Glutamatergic neuron (in vitro differentiated cells): ENCODE results near the gene MACROH2A2. TPM values are rescaled to one million over a fixed set of nuclear protein-coding genes. Genes with fewer than 3 reads are reported as not detected.

Experiments used
- DNase-seq: peaks from one replicate; pipeline ENCODE4 v3.0.0; 2022
- H3K27ac Mint-ChIP-seq: one replicate; pipeline ENCODE4 v1.8.0; 2020; ENCODE audit warnings: mild to moderate bottlenecking, mixed read lengths, inconsistent platforms; ENCODE audit not compliant: unreplicated experiment
- H3K27me3 Mint-ChIP-seq: one replicate; pipeline ENCODE4 v1.8.0; 2020; ENCODE audit warnings: mild to moderate bottlenecking, moderate library complexity, mixed read lengths, inconsistent platforms; ENCODE audit not compliant: unreplicated experiment
- H3K36me3 Mint-ChIP-seq: one replicate; pipeline ENCODE4 v1.8.0; 2020; ENCODE audit warnings: mild to moderate bottlenecking, mixed read lengths, inconsistent platforms; ENCODE audit not compliant: unreplicated experiment
- H3K4me1 Mint-ChIP-seq: one replicate; pipeline ENCODE4 v1.8.0; 2020; ENCODE audit warnings: mild to moderate bottlenecking, low read depth, mixed read lengths, inconsistent platforms; ENCODE audit not compliant: unreplicated experiment
- H3K4me3 Mint-ChIP-seq: one replicate; pipeline ENCODE4 v1.8.0; 2020; ENCODE audit warnings: mild to moderate bottlenecking, mixed read lengths, inconsistent platforms; ENCODE audit not compliant: unreplicated experiment
- H3K9me3 Mint-ChIP-seq: one replicate; pipeline ENCODE4 v1.8.0; 2020; ENCODE audit warnings: mild to moderate bottlenecking, moderate library complexity, mixed read lengths, inconsistent platforms; ENCODE audit not compliant: unreplicated experiment
- CTCF ChIP-seq: fragments of 200-600 bp; sonication (generic); IDR thresholded peaks from one replicate; pipeline ENCODE4 v1.5.0; 2021; ENCODE audit not compliant: partially characterized antibody, unreplicated experiment
- total RNA-seq: library from RNA; stranded (reverse); fragmentation: NEBNext Ultra II Directional; extraction: Animal tissue kit (Norgen Biotek cat#: 25700); gene quantifications from one replicate; pipeline ENCODE4 v1.2.1, GENCODE V29; 2021; ENCODE audit not compliant: unreplicated experiment

MACROH2A2 gene
- total RNA-seq, 1 donor from 2014 or later, result 58.3 TPM

- H3K9me3 Mint-ChIP-seq, result peaks cover 5% of the 10 kb centered on the region
- no peak overlapping the region for H3K4me3 Mint-ChIP-seq
- peaks cover 2% of the 10 kb centered on the region for H3K4me1 Mint-ChIP-seq
- no peak for DNase-seq
- peaks cover 5% of the 10 kb centered on the region for H3K36me3 Mint-ChIP-seq
- TF ChIP-seq CTCF, result no peak
- H3K27me3 Mint-ChIP-seq, result peaks cover 4% of the 10 kb centered on the region
- H3K27ac Mint-ChIP-seq, result no peak overlapping the region
These were observed 89.9 kb downstream of the MACROH2A2 start for GRCh38 chr10:70142555-70142954.

GRCh38 chr10:70144372-70145110, 91.9 kb downstream of the MACROH2A2 start:
- Mint-ChIP-seq H3K27me3 (peaks cover 2% of the 10 kb centered on the region), H3K9me3 (peaks cover 4% of the 10 kb centered on the region), H3K36me3 (no peaks in the 10 kb centered on the region), H3K27ac (no peak overlapping the region), H3K4me3 (peak overlapping the region; percentile 74), H3K4me1 (no peaks in the 10 kb centered on the region)
- no peak for DNase-seq
- TF ChIP-seq CTCF, result no peak

- H3K9me3 Mint-ChIP-seq, result peaks cover 4% of the 10 kb centered on the region
- H3K4me3 Mint-ChIP-seq, result peak overlapping the region; percentile 74
- peaks cover 2% of the 10 kb centered on the region for H3K27me3 Mint-ChIP-seq
- no peak for TF ChIP-seq CTCF
- H3K27ac Mint-ChIP-seq, result no peak overlapping the region
- no peaks in the 10 kb centered on the region for H3K36me3 Mint-ChIP-seq
- no peak for DNase-seq
- no peaks in the 10 kb centered on the region for H3K4me1 Mint-ChIP-seq
These were observed 92.6 kb downstream of the MACROH2A2 start for GRCh38 chr10:70145166-70145665.

GRCh38 chr10:70145666-70146488, 93.2 kb downstream of the MACROH2A2 start:
- no peaks in the 10 kb centered on the region for H3K36me3 Mint-ChIP-seq
- peak overlapping the region; percentile 90 for H3K4me3 Mint-ChIP-seq
- peak overlapping the region; percentile 75 for H3K27ac Mint-ChIP-seq
- no peaks in the 10 kb centered on the region for H3K4me1 Mint-ChIP-seq
- TF ChIP-seq CTCF, result peak; percentile 61
- peaks cover 2% of the 10 kb centered on the region for H3K27me3 Mint-ChIP-seq
- DNase-seq, result peak; percentile 80
- peaks cover 5% of the 10 kb centered on the region for H3K9me3 Mint-ChIP-seq
